ENCODE results near the gene SND1.

SND1 gene

DNA sequence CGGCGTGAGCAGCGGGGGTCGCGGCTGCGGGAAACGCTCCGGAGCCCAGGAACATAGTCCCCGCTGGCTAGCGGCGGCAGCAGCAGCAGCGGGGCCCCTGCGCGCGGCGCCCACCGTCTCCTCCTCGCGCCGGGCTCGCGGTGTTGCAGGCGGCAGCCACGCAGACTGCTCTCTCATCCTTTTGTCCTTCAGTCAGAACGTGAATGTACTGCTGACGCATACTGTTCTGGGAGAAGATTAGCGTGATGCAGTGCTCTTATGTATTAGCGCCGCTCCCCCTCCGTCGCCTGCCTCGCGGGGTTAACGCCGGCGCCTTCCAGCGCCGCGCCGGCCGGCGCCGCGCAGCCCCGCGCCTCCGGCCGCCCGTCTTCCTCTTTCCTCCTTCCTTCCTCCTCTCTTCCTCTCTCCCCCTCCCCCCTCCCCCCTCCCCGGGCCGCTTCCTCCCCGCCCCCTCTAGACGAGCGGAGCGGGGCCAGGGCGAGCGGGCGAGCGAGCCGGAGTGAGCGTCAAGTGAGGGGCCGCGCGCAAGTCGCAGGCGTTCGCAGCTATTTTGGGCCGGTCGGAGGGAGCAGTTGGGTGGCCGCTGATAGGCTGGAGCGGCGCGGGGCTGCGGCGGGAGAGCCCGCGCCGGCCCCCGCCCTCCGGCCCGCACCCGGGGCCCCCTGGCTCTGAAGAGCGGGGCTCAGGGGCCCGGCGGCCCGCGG, 380.1 kb downstream of the SND1 start:
- peak overlapping the region; percentile 33; the same call in 1 of the 2 replicates for H3K9ac ChIP-seq (ENCODE audit: low read length)
- H3K9me2 ChIP-seq (ENCODE audit: low read depth, low read length): no peaks in the 10 kb centered on the region
- H3K4me2 ChIP-seq (ENCODE audit: low read length): peak overlapping the region; percentile 84
- no peak overlapping the region for H3K27ac ChIP-seq (ENCODE audit: low read depth, low read length, poor library complexity, severe bottlenecking)
- no peak overlapping the region for H2AFZ ChIP-seq (ENCODE audit: low read length)
- H3F3A ChIP-seq (ENCODE audit: insufficient read depth, low read length): no peaks in the 10 kb centered on the region
- peaks cover 10% of the 10 kb centered on the region; the same call in 1 of the 2 replicates for H3K27me3 ChIP-seq (ENCODE audit: insufficient read depth, low read length)
- TF ChIP-seq, protein P1, sequence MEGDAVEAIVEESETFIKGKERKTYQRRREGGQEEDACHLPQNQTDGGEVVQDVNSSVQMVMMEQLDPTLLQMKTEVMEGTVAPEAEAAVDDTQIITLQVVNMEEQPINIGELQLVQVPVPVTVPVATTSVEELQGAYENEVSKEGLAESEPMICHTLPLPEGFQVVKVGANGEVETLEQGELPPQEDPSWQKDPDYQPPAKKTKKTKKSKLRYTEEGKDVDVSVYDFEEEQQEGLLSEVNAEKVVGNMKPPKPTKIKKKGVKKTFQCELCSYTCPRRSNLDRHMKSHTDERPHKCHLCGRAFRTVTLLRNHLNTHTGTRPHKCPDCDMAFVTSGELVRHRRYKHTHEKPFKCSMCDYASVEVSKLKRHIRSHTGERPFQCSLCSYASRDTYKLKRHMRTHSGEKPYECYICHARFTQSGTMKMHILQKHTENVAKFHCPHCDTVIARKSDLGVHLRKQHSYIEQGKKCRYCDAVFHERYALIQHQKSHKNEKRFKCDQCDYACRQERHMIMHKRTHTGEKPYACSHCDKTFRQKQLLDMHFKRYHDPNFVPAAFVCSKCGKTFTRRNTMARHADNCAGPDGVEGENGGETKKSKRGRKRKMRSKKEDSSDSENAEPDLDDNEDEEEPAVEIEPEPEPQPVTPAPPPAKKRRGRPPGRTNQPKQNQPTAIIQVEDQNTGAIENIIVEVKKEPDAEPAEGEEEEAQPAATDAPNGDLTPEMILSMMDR (IDR thresholded peaks at IDR 0.05; ENCODE audit: low read length): peak; percentile 31; the same call in 1 of the 2 replicates
- TF ChIP-seq EZH2 (IDR thresholded peaks at IDR 0.05; ENCODE audit: borderline replicate concordance, low read length): no peak
- peak overlapping the region; percentile 61 for H3K4me3 ChIP-seq (ENCODE audit: low read depth, low read length, poor library complexity, severe bottlenecking)
- H3K9me3 ChIP-seq (ENCODE audit: low read length): no peaks in the 10 kb centered on the region
- H3K79me2 ChIP-seq (ENCODE audit: insufficient read depth, low read length): no peaks in the 10 kb centered on the region
- no peaks in the 10 kb centered on the region for H4K20me1 ChIP-seq (ENCODE audit: insufficient read depth, low read length)
- H3K4me1 ChIP-seq (ENCODE audit: insufficient read depth, low read length, severe bottlenecking): peaks cover 24% of the 10 kb centered on the region
- peaks cover 19% of the 10 kb centered on the region for H3K36me3 ChIP-seq (ENCODE audit: insufficient read depth, low read length)

DNA sequence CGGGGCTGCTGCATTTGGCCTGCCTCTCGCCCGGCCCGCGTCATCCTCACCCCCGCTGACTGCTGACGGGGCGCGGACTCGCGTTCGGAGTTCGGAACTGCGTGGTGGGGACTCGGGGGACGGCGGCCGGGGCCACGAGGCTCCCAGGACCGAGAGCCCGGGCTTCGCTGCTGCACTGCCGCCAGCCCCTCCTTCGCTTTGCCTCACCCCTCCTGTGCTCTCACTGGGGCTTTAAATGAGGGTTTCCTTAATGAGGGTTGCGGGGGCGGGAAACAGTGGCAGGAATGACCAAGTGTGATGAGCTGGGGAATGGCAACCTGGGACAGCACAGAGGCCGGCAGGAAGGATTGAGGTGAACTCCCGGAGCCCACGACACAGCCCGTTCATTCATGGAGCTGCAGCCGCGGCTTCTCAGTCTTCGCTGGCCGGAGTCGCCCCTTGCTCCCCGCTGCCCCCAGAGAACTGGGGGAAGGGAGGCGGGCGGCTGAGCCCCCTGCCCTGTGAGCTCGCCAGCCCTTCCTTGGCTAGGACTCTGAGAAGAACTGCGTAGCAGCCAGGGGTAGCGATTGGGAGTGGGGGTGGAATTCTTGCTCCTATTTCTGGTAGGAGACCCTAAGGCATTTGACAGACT, 380.7 kb downstream of the SND1 start:
- Histone ChIP-seq H4K20me1 (ENCODE audit: insufficient read depth, low read length) (no peaks in the 10 kb centered on the region), H3K4me3 (ENCODE audit: low read depth, low read length, poor library complexity, severe bottlenecking) (peak overlapping the region; percentile 61), H3F3A (ENCODE audit: insufficient read depth, low read length) (no peaks in the 10 kb centered on the region), H3K36me3 (ENCODE audit: insufficient read depth, low read length) (peaks cover 19% of the 10 kb centered on the region), H2AFZ (ENCODE audit: low read length) (no peak overlapping the region), H3K79me2 (ENCODE audit: insufficient read depth, low read length) (no peaks in the 10 kb centered on the region), H3K9ac (ENCODE audit: low read length) (no peak overlapping the region; the same call in 1 of the 2 replicates), H3K27ac (ENCODE audit: low read depth, low read length, poor library complexity, severe bottlenecking) (no peak overlapping the region), H3K4me1 (ENCODE audit: insufficient read depth, low read length, severe bottlenecking) (peaks cover 24% of the 10 kb centered on the region), H3K4me2 (ENCODE audit: low read length) (peak overlapping the region; percentile 84), H3K27me3 (ENCODE audit: insufficient read depth, low read length) (peaks cover 10% of the 10 kb centered on the region; the same call in 1 of the 2 replicates), H3K9me2 (ENCODE audit: low read depth, low read length) (no peaks in the 10 kb centered on the region), H3K9me3 (ENCODE audit: low read length) (no peaks in the 10 kb centered on the region)
- TF ChIP-seq EZH2 (IDR thresholded peaks at IDR 0.05; ENCODE audit: borderline replicate concordance, low read length): no peak
- TF ChIP-seq, protein P1 (IDR thresholded peaks at IDR 0.05; ENCODE audit: low read length): no peak

DNA sequence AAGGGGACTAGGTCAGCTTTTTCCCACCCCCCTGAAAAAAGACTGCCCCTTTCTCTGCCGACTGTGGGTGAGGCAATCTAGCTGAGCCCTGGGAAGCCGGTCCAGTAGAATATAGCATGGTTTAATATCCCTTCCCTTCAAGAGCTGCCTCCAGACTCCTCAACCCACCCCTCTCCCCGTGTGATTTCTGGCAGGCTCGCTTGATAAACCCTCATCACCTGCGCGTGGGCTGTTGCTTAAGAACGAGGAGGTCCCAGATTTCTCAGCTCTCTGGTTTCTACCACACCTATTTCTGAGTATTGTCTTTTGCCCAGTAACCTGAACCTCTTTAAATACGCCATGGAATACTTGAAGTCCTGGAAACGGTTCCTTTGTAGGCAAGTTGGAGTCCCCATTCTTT, 381.3 kb downstream of the SND1 start:
- TF ChIP-seq, protein P1 (IDR thresholded peaks at IDR 0.05; ENCODE audit: low read length): no peak
- TF ChIP-seq EZH2 (IDR thresholded peaks at IDR 0.05; ENCODE audit: borderline replicate concordance, low read length): no peak
- Histone ChIP-seq H3K4me3 (ENCODE audit: low read depth, low read length, poor library complexity, severe bottlenecking) (no peak overlapping the region), H3F3A (ENCODE audit: insufficient read depth, low read length) (no peaks in the 10 kb centered on the region), H3K9me3 (ENCODE audit: low read length) (no peaks in the 10 kb centered on the region), H3K27me3 (ENCODE audit: insufficient read depth, low read length) (peaks cover 10% of the 10 kb centered on the region; the same call in 1 of the 2 replicates), H4K20me1 (ENCODE audit: insufficient read depth, low read length) (no peaks in the 10 kb centered on the region), H3K27ac (ENCODE audit: low read depth, low read length, poor library complexity, severe bottlenecking) (no peak overlapping the region), H3K9ac (ENCODE audit: low read length) (no peak overlapping the region), H3K79me2 (ENCODE audit: insufficient read depth, low read length) (no peaks in the 10 kb centered on the region), H3K4me2 (ENCODE audit: low read length) (no peak overlapping the region), H3K4me1 (ENCODE audit: insufficient read depth, low read length, severe bottlenecking) (peaks cover 24% of the 10 kb centered on the region), H3K9me2 (ENCODE audit: low read depth, low read length) (no peaks in the 10 kb centered on the region), H2AFZ (ENCODE audit: low read length) (no peak overlapping the region), H3K36me3 (ENCODE audit: insufficient read depth, low read length) (peaks cover 19% of the 10 kb centered on the region)

Measured in OCI-LY1 (cell line).